Measurements from ENCODE around the gene BPI.

DNA sequence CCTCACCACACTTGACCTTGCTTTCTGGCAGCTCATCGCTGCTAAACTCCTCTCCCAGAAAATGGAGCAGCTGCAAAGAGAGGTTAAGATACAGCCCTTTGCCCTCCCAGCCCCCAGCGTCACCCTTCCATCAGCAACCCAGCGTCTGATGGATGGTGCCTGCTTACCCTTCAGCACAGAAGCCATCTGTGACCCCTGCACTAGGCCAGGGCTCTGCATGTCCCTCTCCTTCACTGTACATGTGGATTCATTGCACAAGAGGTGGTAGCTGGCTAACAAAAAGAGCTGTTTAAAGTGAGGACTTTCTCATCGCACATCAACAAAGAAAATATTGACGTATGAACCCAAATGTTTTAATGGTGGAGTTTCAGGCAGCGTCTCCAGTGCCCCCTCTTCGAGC is 54.6 kb downstream of the BPI start:
- TF ChIP-seq, protein P1, sequence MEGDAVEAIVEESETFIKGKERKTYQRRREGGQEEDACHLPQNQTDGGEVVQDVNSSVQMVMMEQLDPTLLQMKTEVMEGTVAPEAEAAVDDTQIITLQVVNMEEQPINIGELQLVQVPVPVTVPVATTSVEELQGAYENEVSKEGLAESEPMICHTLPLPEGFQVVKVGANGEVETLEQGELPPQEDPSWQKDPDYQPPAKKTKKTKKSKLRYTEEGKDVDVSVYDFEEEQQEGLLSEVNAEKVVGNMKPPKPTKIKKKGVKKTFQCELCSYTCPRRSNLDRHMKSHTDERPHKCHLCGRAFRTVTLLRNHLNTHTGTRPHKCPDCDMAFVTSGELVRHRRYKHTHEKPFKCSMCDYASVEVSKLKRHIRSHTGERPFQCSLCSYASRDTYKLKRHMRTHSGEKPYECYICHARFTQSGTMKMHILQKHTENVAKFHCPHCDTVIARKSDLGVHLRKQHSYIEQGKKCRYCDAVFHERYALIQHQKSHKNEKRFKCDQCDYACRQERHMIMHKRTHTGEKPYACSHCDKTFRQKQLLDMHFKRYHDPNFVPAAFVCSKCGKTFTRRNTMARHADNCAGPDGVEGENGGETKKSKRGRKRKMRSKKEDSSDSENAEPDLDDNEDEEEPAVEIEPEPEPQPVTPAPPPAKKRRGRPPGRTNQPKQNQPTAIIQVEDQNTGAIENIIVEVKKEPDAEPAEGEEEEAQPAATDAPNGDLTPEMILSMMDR (IDR thresholded peaks at IDR 0.05) = no peak
- no peak for TF ChIP-seq POLR2A (IDR thresholded peaks at IDR 0.05)

Measured in heart left ventricle (tissue), 13 donors.